HG02798 (cell line): ENCODE results near the gene KLK6.
"Not testable (repeated sequence)": the region's sequence is repeated elsewhere in the genome, so short reads cannot be mapped to it uniquely, and the experiment has no call there.

Experiments used
- ATAC-seq: cut with Tn5 transposase; IDR thresholded peaks from one replicate; pipeline ENCODE4 v1.9.1; 2021; ENCODE audit warnings: mild to moderate bottlenecking; ENCODE audit not compliant: unreplicated experiment, poor library complexity

KLK6 gene

DNA sequence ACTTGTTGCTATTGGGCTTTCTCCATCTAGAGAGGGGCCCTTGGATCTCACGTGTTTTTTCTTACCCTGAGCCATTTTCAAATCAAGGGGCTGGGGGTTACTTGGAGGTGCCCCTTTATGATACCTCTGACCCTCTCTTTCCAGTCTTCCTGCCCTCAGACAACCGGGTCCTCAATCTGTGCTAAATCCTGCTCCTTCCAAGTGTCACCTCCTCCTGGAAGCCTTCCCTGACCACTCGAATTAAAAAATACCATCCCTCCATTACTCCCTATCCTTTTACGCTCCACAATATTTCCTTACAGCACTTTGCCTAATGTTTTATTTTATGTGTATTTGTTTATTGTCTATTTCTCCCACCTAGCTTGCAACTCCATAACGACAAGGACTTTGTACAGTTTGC, 28.7 kb upstream of the KLK6 start:
- no peak for ATAC-seq

DNA sequence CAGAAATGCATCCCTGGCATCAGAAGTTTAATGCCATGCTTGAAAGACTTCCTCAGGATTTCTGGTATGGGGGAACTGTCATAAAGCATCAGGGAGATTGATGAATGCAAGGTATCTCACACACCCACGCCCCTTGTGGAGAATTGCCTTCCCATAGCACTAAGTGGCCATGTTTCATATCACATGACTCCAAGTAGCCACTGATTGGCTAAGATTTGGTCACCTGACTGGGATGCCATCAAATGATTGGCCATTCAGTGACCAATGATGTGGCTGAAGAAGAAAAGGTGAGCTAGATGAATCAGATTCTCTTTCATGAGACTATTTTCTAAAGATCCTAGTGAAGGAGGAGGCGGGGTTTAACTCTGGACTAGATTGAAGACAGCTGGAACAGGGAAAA, 24.7 kb upstream of the KLK6 start:
- ATAC-seq: no peak

DNA sequence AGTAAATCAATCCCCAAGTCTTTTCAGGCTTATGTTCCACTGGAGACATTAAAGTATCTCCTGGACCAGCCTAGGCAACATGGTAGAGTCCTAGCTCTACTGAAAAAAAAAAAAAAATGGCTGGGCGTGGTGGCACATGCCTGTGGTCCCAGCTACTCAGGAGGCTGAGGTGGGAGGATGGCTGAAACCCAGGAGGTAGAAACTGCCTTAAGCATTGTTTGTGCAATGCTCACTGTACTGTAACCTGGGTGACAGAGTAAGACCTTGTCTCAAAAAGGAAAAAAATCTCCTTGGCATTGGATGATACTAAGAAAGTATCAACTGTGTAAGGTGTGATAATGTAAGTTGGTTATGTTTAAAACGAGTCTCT, 23.3 kb upstream of the KLK6 start:
- ATAC-seq: no peak

DNA sequence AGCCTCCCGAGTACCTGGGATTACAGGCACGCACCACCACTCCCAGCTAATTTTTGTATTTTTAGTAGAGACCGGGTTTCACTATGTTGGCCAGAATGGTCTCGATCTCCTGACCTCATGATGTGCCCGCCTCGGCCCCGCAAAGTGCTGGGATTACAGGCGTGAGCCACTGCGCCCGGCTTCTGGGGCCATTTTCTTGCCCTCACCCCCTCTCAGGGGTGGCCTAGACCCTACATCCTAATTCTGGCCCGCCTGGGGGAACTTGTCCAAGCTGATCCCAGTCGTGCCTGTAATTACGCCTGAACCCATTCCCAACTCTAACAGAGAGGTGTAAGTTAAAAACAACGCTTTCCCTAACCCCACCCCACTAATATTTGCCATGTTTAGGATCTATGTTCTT, 15.0 kb upstream of the KLK6 start:
- not testable (repeated sequence) for ATAC-seq

DNA sequence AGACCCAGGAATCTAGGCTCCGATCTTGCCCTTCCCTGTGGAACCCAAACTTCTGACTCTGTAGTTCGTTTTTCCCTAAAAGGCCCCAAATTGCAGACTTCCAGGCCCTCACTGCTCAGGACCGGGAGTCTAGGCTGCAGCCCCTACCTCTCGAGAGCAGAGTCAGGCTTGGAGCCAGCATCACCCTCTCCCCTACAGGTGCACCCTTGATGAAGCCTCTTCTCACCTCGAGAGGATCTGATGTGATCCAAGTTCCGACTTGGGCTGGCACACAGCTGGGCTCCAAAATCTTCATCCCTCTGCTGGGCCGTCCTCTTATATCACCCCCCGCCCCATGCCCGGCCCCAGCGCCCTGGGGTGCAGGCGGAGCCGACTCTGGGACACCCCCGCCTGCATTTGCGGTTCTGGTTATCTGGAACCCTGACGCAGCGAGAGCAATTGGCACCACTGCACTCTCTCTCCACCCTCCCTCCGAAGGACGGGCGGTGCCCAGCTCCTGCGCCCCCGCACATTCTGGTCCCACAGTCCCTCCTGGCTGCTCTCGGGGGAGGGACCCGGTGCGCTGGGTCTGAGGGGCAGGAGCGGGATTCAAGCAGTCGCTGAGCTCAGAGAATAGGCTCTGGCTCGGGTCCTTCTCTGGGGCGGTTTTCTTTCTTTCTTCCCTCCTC, 14.4 kb upstream of the KLK6 start, which contains the start of gene KLK7:
KLK7 (minus strand) TSS at position 293 of the 668 bp plus-strand sequence. CDS start 1,518 bp downstream, outside the sequence.
- ATAC-seq: no peak

DNA sequence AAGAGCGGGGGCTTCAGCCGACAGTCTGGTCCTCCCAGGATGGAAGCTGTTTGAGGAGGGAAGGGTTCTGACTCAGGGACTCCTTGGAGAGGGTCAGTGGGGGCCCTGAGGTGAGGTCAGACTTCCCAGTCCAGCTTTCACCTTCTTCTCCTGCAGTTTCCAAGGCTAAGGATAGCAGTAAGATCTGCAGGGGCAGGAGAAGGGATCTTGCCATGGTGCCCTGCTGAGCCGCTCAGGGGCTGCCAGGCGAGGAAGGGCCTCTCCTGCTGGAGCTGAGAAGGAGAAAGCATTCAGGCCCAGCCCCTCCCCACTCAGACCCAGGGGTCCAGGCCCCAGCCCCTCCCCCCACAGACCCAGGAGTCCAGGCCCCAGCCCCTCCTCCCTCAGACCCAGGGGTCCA, 12.8 kb upstream of the KLK6 start:
- ATAC-seq: no peak

DNA sequence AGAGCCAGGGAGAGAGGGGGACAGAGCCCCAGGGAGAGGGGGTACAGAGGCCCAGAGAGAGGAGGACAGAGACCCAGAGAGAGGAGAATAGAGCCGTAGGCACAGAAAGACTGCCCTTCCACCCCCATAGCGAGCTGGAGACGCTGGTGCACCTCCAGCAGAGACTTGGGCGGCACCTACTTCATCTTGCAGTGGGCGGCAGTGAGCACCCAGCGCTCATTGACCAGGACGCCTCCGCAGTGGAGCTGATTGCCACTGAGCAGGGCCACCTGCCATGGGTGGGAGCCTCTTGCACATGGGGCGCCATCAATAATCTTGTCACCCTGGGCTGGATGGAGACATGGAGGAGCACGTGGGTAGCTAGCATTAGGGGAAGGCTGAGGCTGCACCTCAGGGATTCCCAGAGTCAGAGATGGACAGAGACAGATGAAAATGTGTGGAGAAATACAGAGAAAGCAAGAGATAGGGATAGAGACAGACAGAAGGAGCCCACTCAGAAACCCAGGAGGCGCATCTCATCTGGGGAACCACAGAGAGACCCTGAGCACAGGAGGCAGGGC, 12.3 kb upstream of the KLK6 start:
- ATAC-seq: no peak

DNA sequence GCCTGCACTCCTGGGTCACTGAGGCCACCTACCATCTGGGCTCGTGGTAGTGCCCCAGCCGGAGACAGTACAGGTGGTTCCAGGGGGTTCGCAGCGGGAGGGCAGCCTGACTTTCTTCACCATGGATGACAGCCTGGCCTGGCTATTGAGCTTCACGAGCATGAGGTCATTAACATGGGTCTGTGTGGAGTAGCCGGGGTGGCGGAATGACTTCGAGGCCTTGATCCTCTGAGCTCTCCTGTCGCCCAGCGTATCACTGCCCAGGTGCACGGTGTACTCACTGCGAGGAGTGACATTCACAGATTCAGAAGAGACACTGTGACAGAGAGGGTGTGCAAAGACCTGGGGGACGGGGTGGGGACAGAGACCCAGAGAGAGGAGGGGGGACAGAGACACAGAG, 10.8 kb upstream of the KLK6 start:
- ATAC-seq: no peak

DNA sequence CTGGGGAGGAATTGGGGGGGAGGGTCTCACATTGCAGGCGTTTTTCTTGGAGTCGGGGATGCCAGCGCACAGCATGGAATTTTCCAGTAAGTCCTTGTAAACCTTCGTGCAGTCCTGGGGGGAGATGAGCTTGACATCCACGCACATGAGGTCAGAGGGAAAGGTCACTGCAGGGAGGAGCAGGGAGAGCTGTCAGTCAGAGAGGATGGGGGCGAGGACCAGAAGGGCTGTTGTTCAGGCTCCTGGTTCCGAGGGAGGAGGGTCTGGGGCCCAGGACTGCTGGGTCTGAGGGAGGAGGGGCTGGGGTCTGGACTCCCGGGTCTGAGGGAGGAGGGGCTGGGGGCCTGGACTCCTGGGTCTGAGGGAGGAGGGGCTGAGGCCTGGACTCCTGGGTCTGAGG, 10.4 kb upstream of the KLK6 start:
- no peak for ATAC-seq

DNA sequence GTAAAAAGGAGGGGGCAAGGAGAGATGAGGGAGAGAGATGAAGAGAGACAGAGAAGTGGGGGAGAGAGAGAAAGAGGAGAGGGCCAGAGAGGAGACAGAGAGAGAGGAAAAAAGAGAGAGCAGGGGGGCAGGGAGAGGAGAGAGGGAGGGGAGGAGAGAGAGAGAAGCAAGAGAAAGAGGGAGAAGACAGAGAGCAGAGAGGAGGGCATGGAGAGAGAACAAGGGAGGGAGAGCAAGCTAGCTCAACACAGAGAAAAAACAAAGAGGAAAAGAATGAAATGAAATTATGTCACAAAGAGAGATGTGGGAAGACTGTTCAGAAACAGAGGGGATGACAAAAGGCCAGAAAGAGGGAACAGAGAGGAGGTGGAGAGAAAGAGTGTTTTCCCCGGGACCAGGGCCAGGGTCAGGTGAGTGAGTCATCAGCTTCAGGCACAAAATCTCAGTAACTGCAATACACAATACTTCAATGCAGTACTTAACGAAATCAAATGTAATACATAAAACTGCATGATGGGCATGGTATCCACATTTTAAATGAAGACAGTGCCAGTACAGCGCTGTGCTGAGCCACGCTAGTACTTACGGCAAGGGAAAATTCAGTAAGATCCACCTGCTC, 9.5 kb upstream of the KLK6 start:
- no peak for ATAC-seq

DNA sequence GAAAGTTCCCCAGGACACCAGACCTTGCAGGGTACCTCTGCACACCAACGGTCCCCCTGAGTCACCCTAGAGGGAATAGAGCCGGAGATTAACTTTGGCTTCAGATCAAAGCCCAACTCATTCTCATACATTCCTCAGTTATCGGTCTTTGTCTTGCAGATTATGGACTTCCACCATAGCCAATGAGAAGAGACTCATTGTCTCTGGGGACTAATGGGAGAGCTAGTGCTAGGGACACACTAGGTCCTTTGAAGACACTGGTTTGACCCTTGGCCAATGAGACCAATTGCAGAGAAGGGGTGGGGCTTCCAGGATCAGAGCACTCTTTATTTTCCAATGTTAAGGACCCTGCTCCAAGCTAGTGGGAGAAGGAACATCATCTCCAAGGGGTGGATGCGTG, 8.2 kb upstream of the KLK6 start:
- no peak for ATAC-seq

DNA sequence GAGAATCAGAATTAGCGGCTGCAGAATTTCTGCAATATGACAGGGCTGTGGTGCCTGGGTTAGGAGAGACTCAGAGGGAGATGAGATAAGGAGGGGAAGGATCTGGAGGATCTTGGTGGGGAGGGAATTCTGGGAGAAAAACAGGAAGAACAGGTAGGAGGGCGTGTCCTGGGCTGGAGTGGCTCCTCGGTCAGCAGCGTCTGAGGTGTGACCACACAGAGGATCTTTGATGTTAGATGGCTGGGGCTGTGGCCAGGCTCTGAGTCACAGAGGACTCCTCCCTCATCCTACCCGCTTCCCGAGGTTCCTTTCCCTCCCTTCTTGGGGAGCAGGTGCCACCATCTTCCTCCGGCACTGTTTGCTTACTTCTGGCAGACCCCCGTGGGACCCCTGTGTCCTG, 6.4 kb upstream of the KLK6 start:
- ATAC-seq: no peak

DNA sequence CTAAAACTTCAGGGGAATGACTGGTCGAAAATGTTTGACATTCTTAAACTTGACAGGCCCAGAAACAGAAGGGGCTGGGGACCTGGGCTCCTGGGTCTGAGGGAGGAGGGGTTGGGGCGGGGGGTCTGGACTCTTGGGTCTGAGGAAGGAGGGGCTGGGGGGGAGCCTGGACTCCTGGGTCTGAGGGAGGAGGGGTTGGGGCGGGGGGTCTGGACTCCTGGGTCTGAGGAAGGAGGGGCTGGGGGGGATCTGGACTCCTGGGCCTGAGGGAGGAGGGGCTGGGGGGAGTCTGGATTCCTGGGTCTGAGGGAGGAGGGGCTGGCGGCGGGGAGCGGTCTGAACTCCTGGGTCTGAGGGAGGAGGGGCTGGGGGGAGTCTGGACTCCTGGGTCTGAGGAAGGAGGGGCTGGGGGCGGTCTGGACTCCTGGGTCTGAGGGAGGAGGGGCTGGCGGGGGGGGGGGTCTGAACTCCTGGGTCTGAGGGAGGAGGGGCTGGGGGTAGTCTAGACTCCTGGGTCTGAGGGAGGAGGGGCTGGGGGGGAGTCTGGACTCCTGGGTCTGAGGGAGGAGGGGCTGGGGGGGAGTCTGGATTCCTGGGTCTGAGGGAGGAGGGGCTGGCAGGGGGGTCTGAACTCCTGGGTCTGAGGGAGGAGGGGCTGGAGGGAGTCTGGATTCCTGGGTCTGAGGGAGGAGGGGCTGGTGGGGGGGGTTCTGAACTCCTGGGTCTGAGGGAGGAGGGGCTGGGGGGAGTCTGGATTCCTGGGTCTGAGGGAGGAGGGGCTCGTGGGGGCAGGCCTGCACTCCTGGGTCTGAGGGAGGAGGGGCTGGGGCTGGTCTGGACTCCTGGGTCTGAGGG, 5.5 kb upstream of the KLK6 start:
- no peak for ATAC-seq

DNA sequence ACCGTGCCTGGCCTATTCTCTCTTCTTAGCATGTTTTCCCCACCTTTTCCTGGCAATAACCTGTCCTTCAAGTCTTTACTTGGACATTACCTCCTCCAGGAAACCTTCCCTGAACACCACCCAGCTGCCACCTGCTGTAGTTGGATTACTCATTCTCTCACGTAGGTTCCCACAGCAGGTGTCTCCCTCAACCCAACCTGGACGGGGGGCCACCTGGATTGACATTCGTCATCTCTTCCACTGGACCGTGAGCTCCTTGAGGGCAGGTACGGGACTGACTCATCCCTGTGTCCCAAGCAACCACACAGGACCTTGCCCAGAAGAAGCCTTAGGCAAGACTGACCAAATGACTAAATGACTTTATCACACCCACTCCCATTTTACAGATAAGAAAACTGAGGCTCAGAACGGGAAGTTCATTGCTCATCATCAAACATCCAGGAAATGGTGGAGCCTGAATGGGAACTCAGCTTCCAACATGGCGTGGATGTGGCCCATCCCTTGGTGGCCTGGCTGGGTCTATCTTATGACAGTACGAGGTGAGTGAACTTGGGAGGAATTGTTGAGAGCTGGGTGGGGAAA, 3.5 kb upstream of the KLK6 start:
- no peak for ATAC-seq

DNA sequence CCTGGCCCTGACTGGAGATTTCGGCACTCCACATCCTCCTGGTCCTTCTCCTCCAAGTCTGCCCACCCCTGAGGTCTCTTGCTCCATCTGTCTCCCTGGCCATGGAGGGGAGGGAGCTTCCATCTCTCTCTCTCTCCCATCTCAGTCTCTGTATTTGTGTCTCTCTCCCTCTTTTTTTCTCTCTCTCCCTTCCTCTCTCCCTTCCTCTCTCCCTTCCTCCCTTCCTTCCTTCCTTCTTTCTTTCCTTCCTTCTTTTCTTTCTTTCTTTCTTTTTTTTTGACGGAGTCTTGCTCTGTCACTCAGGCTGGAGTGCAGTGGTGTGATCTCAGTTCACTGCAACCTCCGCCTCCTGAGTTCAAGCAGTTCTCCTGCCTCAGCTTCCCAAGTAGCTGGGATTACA, 419 bp upstream of the KLK6 start:
- ATAC-seq: not testable (repeated sequence)

DNA sequence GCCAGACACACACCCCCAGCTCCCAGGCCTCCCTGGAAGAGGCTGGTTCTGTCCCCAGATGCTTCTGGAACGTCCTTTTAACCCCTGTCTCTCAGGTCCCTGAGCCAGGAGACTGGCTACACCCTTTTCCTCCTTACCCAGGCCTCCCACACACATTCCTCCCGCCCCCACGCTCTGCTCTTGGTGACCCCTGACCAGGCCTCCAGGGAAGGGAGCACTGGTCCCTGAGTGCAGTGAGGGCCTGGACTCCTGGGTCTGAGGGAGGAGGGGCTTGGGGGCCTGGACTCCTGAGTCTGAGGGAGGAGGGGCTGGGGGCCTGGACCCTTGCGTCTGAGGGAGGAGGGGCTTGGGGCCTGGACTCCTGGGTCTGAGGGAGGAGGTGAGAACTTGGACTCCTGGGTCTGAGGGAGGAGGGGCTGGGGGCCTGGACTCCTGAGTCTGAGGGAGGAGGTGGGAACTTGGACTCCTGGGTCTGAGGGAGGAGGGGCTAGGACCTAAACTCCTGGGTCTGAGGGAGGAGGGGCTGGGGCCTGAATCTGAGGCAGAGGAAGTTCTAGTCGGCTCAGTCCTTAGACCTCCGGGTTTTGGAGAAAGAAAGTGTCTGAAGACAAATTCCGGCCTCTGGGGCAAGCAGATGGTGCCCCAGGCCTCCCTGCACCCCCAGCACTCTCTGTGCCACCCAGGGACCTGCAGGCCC, 527 bp downstream of the KLK6 start:
- no peak for ATAC-seq

DNA sequence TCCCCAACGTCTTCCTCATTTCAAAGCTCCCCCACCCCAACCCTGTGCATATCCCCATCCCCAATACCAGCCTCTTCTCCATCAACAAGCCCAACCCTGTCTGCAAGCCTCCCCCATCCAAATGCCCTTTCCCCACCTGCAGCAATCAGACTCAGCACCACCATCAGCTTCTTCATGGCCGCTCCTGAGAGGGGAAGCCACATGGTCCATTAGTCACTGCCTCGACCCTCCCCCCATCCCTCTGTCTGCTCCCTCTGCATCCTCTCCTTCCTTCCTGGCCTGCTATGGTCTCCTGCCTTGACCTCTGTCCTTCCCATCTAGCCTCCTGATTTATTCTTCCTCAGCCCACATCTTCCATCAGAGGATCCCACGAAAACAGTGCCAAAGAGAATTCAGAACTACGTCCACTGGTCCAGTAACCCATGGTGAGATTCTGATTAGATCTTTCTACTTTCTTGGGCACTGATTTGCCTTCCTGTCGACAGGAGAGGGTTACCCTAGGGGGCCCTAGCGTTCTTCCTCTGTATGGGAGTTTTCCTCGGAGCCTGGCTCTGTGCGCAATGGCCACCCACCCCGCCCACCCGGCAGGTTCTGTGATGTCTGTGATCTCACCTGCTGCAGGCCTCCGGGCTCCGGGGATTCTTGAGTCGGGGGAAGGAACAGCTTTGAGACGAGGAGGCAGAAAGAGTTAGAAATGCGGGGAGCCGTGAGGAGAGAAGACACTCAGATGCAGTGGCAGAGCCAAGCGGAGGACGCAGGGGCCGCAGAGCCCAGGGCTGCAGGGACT, 1.3 kb downstream of the KLK6 start:
- ATAC-seq: no peak

DNA sequence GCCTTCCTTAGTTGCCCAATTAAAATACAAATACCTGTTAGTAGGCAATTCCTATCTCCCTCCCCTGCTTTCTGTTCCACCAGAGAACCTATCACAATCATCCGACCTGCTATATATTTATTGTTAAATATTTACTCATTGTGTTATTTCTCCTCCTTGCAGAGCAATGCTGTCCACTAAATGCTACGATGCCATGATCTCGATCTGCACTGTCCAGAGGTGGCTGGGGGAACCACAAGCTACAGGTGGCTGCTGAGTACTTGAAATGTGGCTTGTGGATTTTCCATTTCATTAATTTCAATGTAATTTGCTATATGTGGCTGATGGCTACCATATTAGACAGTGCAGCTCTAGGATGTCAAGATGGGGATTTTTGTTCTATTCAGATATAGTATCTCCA, 5.1 kb downstream of the KLK6 start:
- ATAC-seq: no peak

DNA sequence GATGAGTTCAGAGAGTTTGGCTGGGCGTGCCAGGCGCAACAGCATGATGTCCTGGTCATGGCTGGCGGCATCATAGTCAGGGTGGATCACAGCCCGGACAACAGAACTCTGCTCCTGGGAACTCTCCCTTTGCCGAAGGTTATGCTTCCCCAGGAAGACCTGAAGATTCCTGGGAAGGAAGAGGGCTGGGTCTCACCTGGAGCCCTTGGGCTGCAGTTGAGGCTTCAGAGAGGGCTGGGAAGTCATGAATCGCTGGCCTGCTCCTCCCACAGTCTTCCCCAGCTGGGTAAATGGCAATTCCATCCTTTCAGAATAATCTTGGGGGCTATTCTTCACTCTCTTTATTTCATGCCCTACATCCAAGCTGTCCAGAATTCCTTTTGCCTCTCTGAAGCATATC, 6.0 kb downstream of the KLK6 start:
- no peak for ATAC-seq
